Uterus (tissue), 2 donors: Measurements from ENCODE around the gene KCNK2.

Source experiments
- CTCF ChIP-seq, 4 experiments: fragments of 200-600 bp in 2 of 4; fragments of 450-650 bp in 2 of 4; sonication (generic) in 2 of 4; IDR thresholded peaks; one replicate each; pipeline ENCODE4 v1.5.1; 2016 to 2019; ENCODE audit warnings: antibody characterized with exemption in 4 of 4, mild to moderate bottlenecking in 2 of 4, moderate library complexity in 1 of 4
- POLR2A ChIP-seq, 2 donors: fragments of 450-650 bp; IDR thresholded peaks; one replicate each; pipeline ENCODE4 v1.6.1; 2016; ENCODE audit warnings: antibody characterized with exemption in 2 of 2, mild to moderate bottlenecking in 1 of 2, moderate library complexity in 1 of 2

DNA sequence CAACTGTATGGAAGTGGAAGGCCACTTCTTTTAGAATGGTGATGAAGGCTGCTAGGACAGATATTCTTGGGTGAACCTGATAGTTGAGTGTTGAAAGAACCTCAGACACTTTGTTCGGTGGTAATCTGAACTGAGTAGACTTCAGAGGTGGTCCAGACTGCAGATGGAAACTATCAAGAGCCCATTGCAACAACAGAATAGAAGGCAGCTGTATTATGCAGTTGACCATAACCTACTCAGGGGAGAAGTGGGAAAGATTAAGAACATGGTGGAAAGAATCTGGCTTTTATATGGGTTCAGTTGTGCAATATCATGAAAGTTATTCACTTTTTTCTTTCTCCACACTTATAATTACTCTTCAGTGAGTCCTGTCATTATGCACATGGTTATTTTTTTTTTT, 194.0 kb downstream of the KCNK2 start:
- TF ChIP-seq CTCF (IDR thresholded peaks at IDR 0.05) (no peak), POLR2A (IDR thresholded peaks at IDR 0.05) (no peak)
